CD4-positive, alpha-beta memory T cell (primary cell): ENCODE measurements around the gene CEP57. TPM values are rescaled to one million over a fixed set of nuclear protein-coding genes. Genes with fewer than 3 reads are reported as not detected.
"Not testable (repeated sequence)": the region's sequence is repeated elsewhere in the genome, so short reads cannot be mapped to it uniquely, and the experiment has no call there.

Source experiments
- CTCF ChIA-PET: fragments of 350-600 bp; sonication (Branson Sonifier 250); formaldehyde crosslinking; loops from one replicate; lab custom pipeline; 2021; ENCODE audit warnings: inconsistent platforms; ENCODE audit not compliant: partially characterized antibody; lab: Charles Lee
- POLR2A ChIA-PET: fragments of 350-600 bp; sonication (Branson Sonifier 250); formaldehyde crosslinking; loops from one replicate; lab custom pipeline; 2021; ENCODE audit not compliant: partially characterized antibody; lab: Charles Lee
- DNase-seq, 5 donors: peaks; one replicate each; pipeline versions ENCODE4 v3.0.0 to v3.0.0-alpha.2; 2020 to 2022; ENCODE audit warnings: mixed read lengths in 1 of 5
- H3K27ac ChIP-seq: one replicate; pipeline ENCODE4 v1.7.0; 2013; ENCODE audit warnings: low read depth, low read length
- H3K27me3 ChIP-seq: 2 replicates; pipeline ENCODE4 v1.7.0; 2013; ENCODE audit warnings: mild to moderate bottlenecking, low read length, moderate library complexity; ENCODE audit not compliant: insufficient read depth
- H3K36me3 ChIP-seq: 2 replicates; pipeline ENCODE4 v1.7.0; 2013; ENCODE audit warnings: mild to moderate bottlenecking, low read length, moderate library complexity; ENCODE audit not compliant: insufficient read depth
- H3K4me1 ChIP-seq: 2 replicates; pipeline ENCODE4 v1.7.0; 2013; ENCODE audit warnings: mild to moderate bottlenecking, low read length, moderate library complexity; ENCODE audit not compliant: insufficient read depth
- H3K4me3 ChIP-seq, 2 donors: one replicate each; pipeline ENCODE4 v1.7.0; 2013; ENCODE audit warnings: low read length in 2 of 2, mild to moderate bottlenecking in 1 of 2
- H3K9me3 ChIP-seq, 2 donors: one replicate each; pipeline ENCODE4 v1.7.0; 2013; ENCODE audit warnings: low read length in 2 of 2, control low read depth in 1 of 2; ENCODE audit not compliant: control insufficient read depth in 1 of 2
- H3K27ac Mint-ChIP-seq, 7 donors: one replicate each; pipeline ENCODE4 v1.8.0; 2020 to 2021; ENCODE audit warnings: mixed read lengths in 7 of 7, mild to moderate bottlenecking in 6 of 7, inconsistent platforms in 3 of 7, moderate library complexity in 3 of 7
- H3K27me3 Mint-ChIP-seq, 2 donors: one replicate each; pipeline ENCODE4 v1.8.0; 2020 to 2021; ENCODE audit warnings: mixed read lengths in 2 of 2
- H3K36me3 Mint-ChIP-seq, 2 donors: one replicate each; pipeline ENCODE4 v1.8.0; 2020 to 2021; ENCODE audit warnings: mixed read lengths in 2 of 2, inconsistent platforms in 1 of 2, mild to moderate bottlenecking in 1 of 2
- H3K4me1 Mint-ChIP-seq, 4 donors: one replicate each; pipeline ENCODE4 v1.8.0; 2020 to 2021; ENCODE audit warnings: mixed read lengths in 4 of 4, mild to moderate bottlenecking in 1 of 4
- H3K4me3 Mint-ChIP-seq, 8 donors: one replicate each; pipeline ENCODE4 v1.8.0; 2020 to 2021; ENCODE audit warnings: mixed read lengths in 8 of 8, mild to moderate bottlenecking in 7 of 8, moderate library complexity in 6 of 8, inconsistent platforms in 3 of 8
- H3K9me3 Mint-ChIP-seq, 8 donors: one replicate each; pipeline ENCODE4 v1.8.0; 2020 to 2021; ENCODE audit warnings: mixed read lengths in 8 of 8, mild to moderate bottlenecking in 5 of 8, inconsistent platforms in 3 of 8, moderate library complexity in 1 of 8
- intact Hi-C: fragments of 100-400 bp; cut with micrococcal nuclease; formaldehyde crosslinking; loops from one replicate; pipeline ENCODE4 v1.15.1; 2023
- polyA plus RNA-seq, 2 donors: library from polyadenylated mRNA; unstranded; fragments of 300-500 nt; fragmentation: Illumina TruSeq; gene quantifications; one replicate each; pipeline ENCODE4 v1.2.3, GENCODE V29; 2021
- total RNA-seq, 2 experiments: library from RNA; stranded (reverse); gene quantifications; one replicate each; pipeline ENCODE4 v1.2.3, GENCODE V29; 2021

The CEP57 gene
- total and polyA plus RNA-seq, 4 experiments from 2014 or later, result 39.0 to 78.9 (median 70.0) TPM

- H3K36me3 ChIP-seq, H3K4me1 Mint-ChIP-seq, H3K4me1 ChIP-seq, H3K27me3 Mint-ChIP-seq, H3K9me3 ChIP-seq, H3K9me3 Mint-ChIP-seq, H3K4me3 Mint-ChIP-seq, H3K27ac ChIP-seq, H3K27me3 ChIP-seq, DNase-seq, intact Hi-C loops, POLR2A ChIA-PET, H3K4me3 ChIP-seq: not testable (repeated sequence)
- Mint-ChIP-seq H3K36me3 (peaks cover 13 to 26% of the 10 kb centered on the region in 2 donors), H3K27ac (peak overlapping the region in 2 of 7 donors; percentile 48 to 55)
- CTCF ChIA-PET, result interaction anchor here (1.6 to 2.0 kb wide), 2 partner anchors 19 kb away, joined by 4 to 5 read pairs; no protein-coding TSS in a partner anchor
Observed at GRCh38 chr11:95854362-95854761, 64.1 kb downstream of the CEP57 start.

GRCh38 chr11:95860024-95860423 lies 69.7 kb downstream of the CEP57 start:
- H3K36me3 Mint-ChIP-seq, result peaks cover 33 to 36% of the 10 kb centered on the region in 2 donors
- H3K9me3 ChIP-seq, intact Hi-C loops, H3K4me3 ChIP-seq, H3K27me3 Mint-ChIP-seq, H3K4me1 ChIP-seq, H3K36me3 ChIP-seq, DNase-seq, H3K27ac ChIP-seq, H3K4me3 Mint-ChIP-seq, POLR2A ChIA-PET, H3K27me3 ChIP-seq, H3K9me3 Mint-ChIP-seq, H3K4me1 Mint-ChIP-seq: not testable (repeated sequence)
- peak overlapping the region in 1 of 7 donors; percentile 53 for H3K27ac Mint-ChIP-seq
- CTCF ChIA-PET, result interaction anchor here (2.5 kb wide), 1 partner anchor 10 kb away, joined by 10 read pairs; no protein-coding TSS in a partner anchor

- Mint-ChIP-seq H3K4me1 (no peaks in the 10 kb centered on the region), H3K4me3 (no peak overlapping the region), H3K27me3 (no peaks in the 10 kb centered on the region), H3K36me3 (peaks cover 18 to 24% of the 10 kb centered on the region in 2 donors), H3K9me3 (no peaks in the 10 kb centered on the region), H3K27ac (no peak overlapping the region)
- ChIA-PET CTCF (no interaction called here), POLR2A (no interaction called here)
- H3K4me3 ChIP-seq, result no peak overlapping the region
- DNase-seq, result no peak
- H3K36me3 ChIP-seq, result peaks cover 3% of the 10 kb centered on the region
- H3K9me3 ChIP-seq, result no peaks in the 10 kb centered on the region
- no peak overlapping the region for H3K27ac ChIP-seq
- H3K4me1 ChIP-seq, result no peaks in the 10 kb centered on the region
- no peaks in the 10 kb centered on the region for H3K27me3 ChIP-seq
- intact Hi-C loops, result no loop called here
Observed at GRCh38 chr11:95863486-95864140, 73.3 kb downstream of the CEP57 start.

GRCh38 chr11:95867105-95867504 lies 76.8 kb downstream of the CEP57 start:
- Histone ChIP-seq H3K36me3 (peaks cover 3% of the 10 kb centered on the region), H3K9me3 (no peaks in the 10 kb centered on the region), H3K4me1 (no peaks in the 10 kb centered on the region), H3K27ac (no peak overlapping the region), H3K4me3 (no peak overlapping the region), H3K27me3 (no peaks in the 10 kb centered on the region)
- Mint-ChIP-seq H3K27me3 (no peaks in the 10 kb centered on the region), H3K4me3 (no peak overlapping the region), H3K9me3 (no peaks in the 10 kb centered on the region), H3K27ac (no peak overlapping the region), H3K4me1 (no peaks in the 10 kb centered on the region), H3K36me3 (peaks cover 6 to 16% of the 10 kb centered on the region in 2 donors)
- no peak for DNase-seq
- ChIA-PET CTCF (no interaction called here), POLR2A (no interaction called here)
- intact Hi-C loops, result no loop called here

DNA sequence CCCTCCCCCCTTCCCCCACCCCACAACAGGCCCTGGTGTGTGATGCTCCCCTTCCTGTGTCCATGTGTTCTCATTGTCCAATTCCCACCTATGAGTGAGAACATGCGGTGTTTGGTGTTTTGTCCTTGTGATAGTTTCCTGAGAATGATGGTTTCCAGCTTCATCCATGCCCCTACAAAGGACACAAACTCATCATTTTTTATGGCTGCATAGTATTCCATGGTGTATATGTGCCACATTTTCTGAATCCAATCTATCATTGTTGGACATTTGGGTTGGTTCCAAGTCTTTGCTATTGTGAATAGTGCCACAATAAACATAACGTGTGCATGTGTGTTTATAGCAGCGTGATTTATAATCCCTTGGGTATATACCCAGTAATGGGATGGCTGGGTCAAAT lies 80.6 kb downstream of the CEP57 start:
- H3K27ac ChIP-seq, H3K4me3 ChIP-seq, H3K4me1 ChIP-seq, H3K4me3 Mint-ChIP-seq, H3K36me3 Mint-ChIP-seq, H3K27me3 ChIP-seq, CTCF ChIA-PET, H3K4me1 Mint-ChIP-seq, H3K36me3 ChIP-seq, DNase-seq, H3K27ac Mint-ChIP-seq, H3K27me3 Mint-ChIP-seq, POLR2A ChIA-PET, H3K9me3 Mint-ChIP-seq, H3K9me3 ChIP-seq: not testable (repeated sequence)
- intact Hi-C loops, result loop anchor here (2.0 kb wide), 1 partner anchor 14 kb away; no protein-coding TSS in a partner anchor

DNA sequence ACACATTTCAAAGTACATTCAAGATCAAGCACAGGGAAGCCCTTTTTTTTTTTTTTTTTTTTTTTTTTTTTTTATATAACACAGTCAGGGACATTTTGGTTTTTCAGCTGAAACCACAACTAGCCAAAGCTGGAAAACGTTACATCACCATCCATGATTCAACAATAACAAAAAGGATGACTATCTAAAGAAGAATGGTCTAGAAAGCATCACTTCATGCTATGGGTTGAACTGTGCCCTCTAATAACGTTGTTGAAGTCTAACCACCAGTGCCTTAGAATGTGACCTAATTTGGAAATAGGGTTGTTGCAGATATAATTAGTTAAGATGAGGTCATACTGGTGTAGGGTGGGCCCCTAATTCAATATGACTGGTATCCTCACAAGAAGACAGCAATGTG lies 87.0 kb downstream of the CEP57 start:
- intact Hi-C loops, result no loop called here
- ChIA-PET POLR2A (no interaction called here), CTCF (interaction anchor here (1.5 kb wide), 1 partner anchor 466 kb away, joined by 6 read pairs; the partner anchor contains the start of gene MAML2)
- Histone ChIP-seq H3K27me3 (no peaks in the 10 kb centered on the region), H3K4me1 (no peaks in the 10 kb centered on the region), H3K9me3 (no peaks in the 10 kb centered on the region), H3K27ac (no peak overlapping the region), H3K36me3 (no peaks in the 10 kb centered on the region), H3K4me3 (no peak overlapping the region)
- no peak for DNase-seq
- H3K4me1 Mint-ChIP-seq, result peaks cover 0 to 2% (median 0%) of the 10 kb centered on the region in 4 donors
- no peak overlapping the region for H3K4me3 Mint-ChIP-seq
- H3K9me3 Mint-ChIP-seq, result peaks cover 0 to 1% (median 0%) of the 10 kb centered on the region in 8 donors
- H3K27ac Mint-ChIP-seq, result no peak overlapping the region
- peaks cover 13 to 27% of the 10 kb centered on the region in 2 donors for H3K36me3 Mint-ChIP-seq
- no peaks in the 10 kb centered on the region for H3K27me3 Mint-ChIP-seq
